Medulla oblongata (tissue), 1 donor: ENCODE results near the gene MBTD1.

Experiments used
- DNase-seq: peaks from one replicate; pipeline ENCODE4 v3.0.0-alpha.2; 2015; ENCODE audit errors: extremely low spot score

Gene MBTD1

GRCh38 chr17:51147650-51148049 lies 112.2 kb downstream of the MBTD1 start:
- DNase-seq, result no peak

- no peak for DNase-seq
Observed at GRCh38 chr17:51144266-51145022, 115.4 kb downstream of the MBTD1 start.

GRCh38 chr17:51142597-51142996 lies 117.3 kb downstream of the MBTD1 start:
- DNase-seq, result no peak

- DNase-seq, result no peak
Observed at GRCh38 chr17:51135956-51136355, 123.9 kb downstream of the MBTD1 start.

GRCh38 chr17:51133365-51133764 lies 126.5 kb downstream of the MBTD1 start:
- DNase-seq, result no peak

- DNase-seq, result no peak
Observed at GRCh38 chr17:51132964-51133319, 126.9 kb downstream of the MBTD1 start.

GRCh38 chr17:51128076-51128475 lies 131.8 kb downstream of the MBTD1 start:
- no peak for DNase-seq
